OCI-LY7 (cell line): ENCODE data around the gene MPZL2. TPM values are rescaled to one million over a fixed set of nuclear protein-coding genes. Genes with fewer than 3 reads are reported as not detected.

Experiments
- BruUV-seq: library from RNA; stranded (reverse); fragments of 400-500 nt; replicated peaks from 2 replicates; lab custom pipeline; 2021; lab: Mats Ljungman, UMichigan
- CTCF ChIA-PET: fragments of 300-600 bp; sonication (Branson Sonifier 250); formaldehyde crosslinking; loops from one replicate; lab custom pipeline; 2022; ENCODE audit warnings: antibody characterized with exemption; ENCODE audit not compliant: unreplicated experiment; lab: Charles Lee
- POLR2A ChIA-PET: fragments of 300-600 bp; sonication (Branson Sonifier 250); formaldehyde crosslinking; loops from one replicate; lab custom pipeline; 2022; ENCODE audit warnings: antibody characterized with exemption; lab: Charles Lee
- DNase-seq: peaks from one replicate; pipeline ENCODE4 v3.0.0-alpha.2; 2015; ENCODE audit warnings: low spot score
- H2AFZ ChIP-seq: fragments of 200-600 bp; sonication (generic), shearing (Covaris generic); 2 replicates; pipeline ENCODE4 v1.6.1; 2014; ENCODE audit warnings: mild to moderate bottlenecking, antibody characterized with exemption, low read length, moderate library complexity
- H3K27ac ChIP-seq: fragments of 200-600 bp; sonication (generic); 2 replicates; pipeline ENCODE4 v1.5.1; 2014; ENCODE audit warnings: mixed run types, low read depth, mild to moderate bottlenecking, moderate library complexity, low read length, inconsistent platforms; ENCODE audit not compliant: poor library complexity, severe bottlenecking
- H3K36me3 ChIP-seq: fragments of 200-600 bp; sonication (generic); 2 replicates; pipeline ENCODE4 v1.6.1; 2014; ENCODE audit warnings: mild to moderate bottlenecking, antibody characterized with exemption, low read length, moderate library complexity, mixed read lengths; ENCODE audit not compliant: insufficient read depth
- H3K4me1 ChIP-seq: fragments of 200-600 bp; sonication (generic); 2 replicates; pipeline ENCODE4 v1.5.1; 2014; ENCODE audit warnings: mild to moderate bottlenecking, low read length; ENCODE audit not compliant: insufficient read depth, poor library complexity, severe bottlenecking
- H3K4me2 ChIP-seq: fragments of 200-600 bp; sonication (generic); 2 replicates; pipeline ENCODE4 v1.6.1; 2014; ENCODE audit warnings: mild to moderate bottlenecking, low read length
- H3K4me3 ChIP-seq: fragments of 200-600 bp; sonication (generic); 2 replicates; pipeline ENCODE4 v1.5.1; 2014; ENCODE audit warnings: mild to moderate bottlenecking, low read depth, low read length; ENCODE audit not compliant: poor library complexity, severe bottlenecking
- H3K79me2 ChIP-seq: fragments of 200-600 bp; sonication (generic); 2 replicates; pipeline ENCODE4 v1.6.1; 2016; ENCODE audit warnings: low read depth, mild to moderate bottlenecking, low read length, moderate library complexity, mixed read lengths; ENCODE audit not compliant: insufficient read depth
- H3K9me2 ChIP-seq: fragments of 200-600 bp; sonication (generic); 2 replicates; pipeline ENCODE4 v1.6.1; 2016; ENCODE audit warnings: mild to moderate bottlenecking, low read length, mixed read lengths; ENCODE audit not compliant: insufficient read depth
- H3K9me3 ChIP-seq: fragments of 200-600 bp; sonication (generic); 2 replicates; pipeline ENCODE4 v1.6.1; 2014; ENCODE audit warnings: mild to moderate bottlenecking, mixed run types, low read length, mixed read lengths
- H4K20me1 ChIP-seq: fragments of 200-600 bp; sonication (generic); 2 replicates; pipeline ENCODE4 v1.6.1; 2014; ENCODE audit warnings: mild to moderate bottlenecking, antibody characterized with exemption, low read length, moderate library complexity, mixed read lengths; ENCODE audit not compliant: insufficient read depth
- CTCF ChIP-seq: fragments of 200-600 bp; sonication (generic); conservative IDR thresholded peaks from 2 replicates; pipeline ENCODE4 v1.5.1; 2014; ENCODE audit warnings: mild to moderate bottlenecking, antibody characterized with exemption, low read length, moderate library complexity, mixed read lengths
- EZH2phosphoT487 ChIP-seq: fragments of 200-600 bp; sonication (generic); IDR thresholded peaks from 2 replicates; pipeline ENCODE4 v1.6.1; 2018; ENCODE audit warnings: low read depth, borderline replicate concordance, mild to moderate bottlenecking, mixed run types, antibody characterized with exemption, low read length, moderate library complexity, mixed read lengths
- intact Hi-C: fragments of 100-400 bp; cut with micrococcal nuclease; formaldehyde crosslinking; loops from one replicate; pipeline ENCODE4 v1.10.0; 2022; ENCODE audit not compliant: unreplicated experiment
- total RNA-seq, 2 experiments: library from RNA; depleted of rRNA in 1 of 2; stranded (reverse); fragments of >200 nt in 1 of 2; shearing (Covaris generic) in 1 of 2; gene quantifications; 2 replicates each; pipeline ENCODE4 v1.2.3, GENCODE V29; 2014 to 2022

MPZL2 gene
- total RNA-seq, 2 experiments from 2014 or later = not detected

- Histone ChIP-seq H3K4me1 (peaks cover 45% of the 10 kb centered on the region), H3K9me2 (no peaks in the 10 kb centered on the region), H2AFZ (no peak overlapping the region), H3K4me3 (no peak overlapping the region), H3K9me3 (no peaks in the 10 kb centered on the region), H3K79me2 (no peaks in the 10 kb centered on the region), H3K36me3 (no peaks in the 10 kb centered on the region), H3K4me2 (0 out of 2 replicates have a peak overlapping the region, but pooled peaks have one; percentile 69), H3K27ac (no peak overlapping the region), H4K20me1 (no peaks in the 10 kb centered on the region)
- DNase-seq = no peak
- POLR2A ChIA-PET = interaction anchor here (1.0 to 1.3 kb wide), 3 partner anchors 13 to 111 kb away, joined by 3 to 4 read pairs (median 3); no protein-coding TSS in a partner anchor
- no TSS peak for BruUV-seq
- intact Hi-C loops = no loop called here
- no peak for TF ChIP-seq EZH2phosphoT487
- no peak for TF ChIP-seq CTCF
- CTCF ChIA-PET = interaction anchor here (0.6 to 1.9 kb wide), 3 partner anchors 14 to 17 kb away, joined by 3 to 9 read pairs (median 8); no protein-coding TSS in a partner anchor
These were observed 51.3 kb downstream of the MPZL2 start for GRCh38 chr11:118212781-118213191.

GRCh38 chr11:118212131-118212725, 51.9 kb downstream of the MPZL2 start:
- Histone ChIP-seq H3K4me3 (no peak overlapping the region), H2AFZ (no peak overlapping the region), H3K4me2 (no peak overlapping the region), H4K20me1 (no peaks in the 10 kb centered on the region), H3K9me2 (no peaks in the 10 kb centered on the region), H3K9me3 (no peaks in the 10 kb centered on the region), H3K27ac (no peak overlapping the region), H3K79me2 (no peaks in the 10 kb centered on the region), H3K36me3 (no peaks in the 10 kb centered on the region), H3K4me1 (peaks cover 42% of the 10 kb centered on the region)
- ChIA-PET CTCF (interaction anchor here (1.9 kb wide), 1 partner anchor 14 kb away, joined by 8 read pairs; no protein-coding TSS in a partner anchor), POLR2A (interaction anchor here (1.1 to 1.7 kb wide), 3 partner anchors 10 to 67 kb away, joined by 3 read pairs; no protein-coding TSS in a partner anchor)
- TF ChIP-seq EZH2phosphoT487 (no peak), CTCF (no peak)
- intact Hi-C loops = no loop called here
- no TSS peak for BruUV-seq
- no peak for DNase-seq

DNA sequence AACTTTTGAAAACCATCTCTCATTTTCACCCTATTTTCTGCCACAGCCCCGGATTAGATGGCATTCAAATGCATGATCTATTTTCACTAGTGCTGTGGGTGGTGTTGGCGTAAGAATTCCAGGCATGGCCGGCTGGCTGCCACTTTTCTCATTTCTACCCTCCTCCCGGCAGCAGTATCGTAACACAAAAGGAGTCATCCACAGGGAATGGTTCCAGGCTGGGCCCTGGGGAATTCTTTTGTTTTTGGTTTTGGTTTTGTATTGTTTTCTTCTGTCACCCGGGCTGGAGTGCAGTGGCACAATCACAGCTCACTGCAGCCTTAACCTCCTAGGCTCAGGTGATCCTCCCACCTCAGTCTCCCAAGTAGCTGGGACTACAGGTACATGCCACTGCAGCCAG, 53.1 kb downstream of the MPZL2 start:
- Histone ChIP-seq H4K20me1 (no peaks in the 10 kb centered on the region), H3K4me2 (no peak overlapping the region), H3K36me3 (no peaks in the 10 kb centered on the region), H3K27ac (no peak overlapping the region), H3K9me3 (no peaks in the 10 kb centered on the region), H3K4me1 (peaks cover 42% of the 10 kb centered on the region), H3K79me2 (no peaks in the 10 kb centered on the region), H2AFZ (no peak overlapping the region), H3K4me3 (no peak overlapping the region), H3K9me2 (no peaks in the 10 kb centered on the region; the same call in 1 of the 2 replicates)
- BruUV-seq = no TSS peak
- intact Hi-C loops = no loop called here
- POLR2A ChIA-PET = interaction anchor here (1.1 to 1.7 kb wide), 2 partner anchors 9 to 31 kb away, joined by 3 read pairs; no protein-coding TSS in a partner anchor
- DNase-seq = no peak
- TF ChIP-seq EZH2phosphoT487 (no peak), CTCF (no peak)
- CTCF ChIA-PET = interaction anchor here (1.9 kb wide), 1 partner anchor 13 kb away, joined by 8 read pairs; no protein-coding TSS in a partner anchor
